ENCODE measurements around the gene TBC1D21. TPM values are rescaled to one million over a fixed set of nuclear protein-coding genes. Genes with fewer than 3 reads are reported as not detected.

Gene TBC1D21
- total RNA-seq, 1 experiment from 2014 or later = not detected

DNA sequence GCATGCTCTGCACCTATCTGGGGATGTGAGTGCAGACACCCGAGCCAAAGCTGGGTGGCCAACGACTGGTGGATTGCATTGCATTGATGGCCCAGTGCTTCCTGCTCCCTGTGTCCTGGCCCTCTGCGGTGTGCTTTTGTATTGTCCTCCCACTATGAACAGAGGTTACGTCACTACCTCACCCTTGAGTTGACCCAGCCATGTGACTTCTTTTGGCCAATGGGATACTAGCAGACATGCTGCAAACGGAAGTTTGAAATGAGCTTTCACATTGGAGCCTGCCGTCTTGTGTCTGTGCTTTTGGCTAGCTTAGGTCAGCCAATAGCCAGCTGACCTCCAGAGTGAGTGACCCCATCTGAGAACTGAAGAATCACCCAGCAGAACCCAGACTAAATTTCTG lies 15.3 kb upstream of the TBC1D21 start:
- CTCF ChIA-PET = no interaction called here
- H3K27ac Mint-ChIP-seq (ENCODE audit: low read depth, unreplicated experiment) = no peak overlapping the region
- BruUV-seq (replicated peaks) = no TSS peak
- intact Hi-C loops (cut with micrococcal nuclease) = no loop called here
- H3K27me3 Mint-ChIP-seq (ENCODE audit: insufficient read depth, unreplicated experiment) = peaks cover 65% of the 10 kb centered on the region
- no peak for DNase-seq (ENCODE audit: unreplicated experiment)
- no peak overlapping the region for H3K4me3 Mint-ChIP-seq (ENCODE audit: unreplicated experiment)
- no peaks in the 10 kb centered on the region for H3K9me3 Mint-ChIP-seq (ENCODE audit: unreplicated experiment)
- POLR2A ChIA-PET = no interaction called here
- H3K36me3 Mint-ChIP-seq (ENCODE audit: insufficient read depth, unreplicated experiment) = no peaks in the 10 kb centered on the region
- no peaks in the 10 kb centered on the region for H3K4me1 Mint-ChIP-seq (ENCODE audit: insufficient read depth, unreplicated experiment)
- TF ChIP-seq, protein P1, sequence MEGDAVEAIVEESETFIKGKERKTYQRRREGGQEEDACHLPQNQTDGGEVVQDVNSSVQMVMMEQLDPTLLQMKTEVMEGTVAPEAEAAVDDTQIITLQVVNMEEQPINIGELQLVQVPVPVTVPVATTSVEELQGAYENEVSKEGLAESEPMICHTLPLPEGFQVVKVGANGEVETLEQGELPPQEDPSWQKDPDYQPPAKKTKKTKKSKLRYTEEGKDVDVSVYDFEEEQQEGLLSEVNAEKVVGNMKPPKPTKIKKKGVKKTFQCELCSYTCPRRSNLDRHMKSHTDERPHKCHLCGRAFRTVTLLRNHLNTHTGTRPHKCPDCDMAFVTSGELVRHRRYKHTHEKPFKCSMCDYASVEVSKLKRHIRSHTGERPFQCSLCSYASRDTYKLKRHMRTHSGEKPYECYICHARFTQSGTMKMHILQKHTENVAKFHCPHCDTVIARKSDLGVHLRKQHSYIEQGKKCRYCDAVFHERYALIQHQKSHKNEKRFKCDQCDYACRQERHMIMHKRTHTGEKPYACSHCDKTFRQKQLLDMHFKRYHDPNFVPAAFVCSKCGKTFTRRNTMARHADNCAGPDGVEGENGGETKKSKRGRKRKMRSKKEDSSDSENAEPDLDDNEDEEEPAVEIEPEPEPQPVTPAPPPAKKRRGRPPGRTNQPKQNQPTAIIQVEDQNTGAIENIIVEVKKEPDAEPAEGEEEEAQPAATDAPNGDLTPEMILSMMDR (IDR thresholded peaks at IDR 0.05; ENCODE audit: unreplicated experiment) = no peak

DNA sequence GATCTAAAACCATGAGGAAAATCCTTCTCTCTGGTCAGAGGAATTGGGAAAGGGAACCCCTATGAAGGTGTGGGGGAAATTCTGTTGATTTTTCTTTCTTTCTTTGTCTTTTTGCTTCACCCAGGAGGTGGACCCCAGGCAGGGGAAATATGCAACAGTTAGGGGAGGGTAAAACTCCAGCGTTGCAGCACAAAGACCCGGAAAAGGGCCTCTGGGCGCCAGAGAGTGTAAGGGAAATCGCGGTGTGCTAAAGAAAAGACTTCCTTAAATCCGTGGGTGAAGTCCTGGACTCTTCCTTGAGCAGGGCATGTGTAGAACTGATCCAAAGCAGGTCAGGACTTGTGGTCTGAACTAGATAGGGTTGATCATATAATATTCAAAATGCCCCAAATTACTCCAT lies 11.1 kb upstream of the TBC1D21 start:
- intact Hi-C loops (cut with micrococcal nuclease) = no loop called here
- H3K27ac Mint-ChIP-seq (ENCODE audit: low read depth, unreplicated experiment) = no peak overlapping the region
- peaks cover 67% of the 10 kb centered on the region for H3K27me3 Mint-ChIP-seq (ENCODE audit: insufficient read depth, unreplicated experiment)
- no peak for DNase-seq (ENCODE audit: unreplicated experiment)
- POLR2A ChIA-PET = no interaction called here
- H3K36me3 Mint-ChIP-seq (ENCODE audit: insufficient read depth, unreplicated experiment) = no peaks in the 10 kb centered on the region
- no peaks in the 10 kb centered on the region for H3K4me1 Mint-ChIP-seq (ENCODE audit: insufficient read depth, unreplicated experiment)
- H3K4me3 Mint-ChIP-seq (ENCODE audit: unreplicated experiment) = no peak overlapping the region
- CTCF ChIA-PET = no interaction called here
- BruUV-seq (replicated peaks) = no TSS peak
- TF ChIP-seq, protein P1 (IDR thresholded peaks at IDR 0.05; ENCODE audit: unreplicated experiment) = no peak
- H3K9me3 Mint-ChIP-seq (ENCODE audit: unreplicated experiment) = peaks cover 8% of the 10 kb centered on the region

DNA sequence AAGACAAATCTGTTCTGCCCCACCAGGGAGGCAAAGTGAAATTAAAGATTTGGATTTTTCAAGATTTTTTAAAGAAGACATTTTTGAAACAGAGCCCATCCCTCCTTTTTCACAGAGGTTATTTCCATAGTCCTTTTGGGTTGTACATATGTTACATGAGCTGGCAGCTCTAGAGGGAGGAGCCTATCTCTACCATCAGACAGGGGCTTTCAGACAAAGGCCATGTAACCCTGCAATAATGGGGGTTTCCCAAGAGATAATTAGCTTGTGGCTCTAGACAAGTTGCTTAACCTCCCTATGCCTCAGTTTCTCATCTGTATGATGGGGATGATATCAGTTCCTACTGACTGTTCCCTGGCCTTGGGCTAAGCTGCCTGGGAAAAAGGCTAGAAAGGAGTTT lies 8.0 kb upstream of the TBC1D21 start:
- Mint-ChIP-seq H3K4me3 (ENCODE audit: unreplicated experiment) (no peak overlapping the region), H3K9me3 (ENCODE audit: unreplicated experiment) (peaks cover 8% of the 10 kb centered on the region), H3K4me1 (ENCODE audit: insufficient read depth, unreplicated experiment) (no peaks in the 10 kb centered on the region), H3K27me3 (ENCODE audit: insufficient read depth, unreplicated experiment) (peaks cover 88% of the 10 kb centered on the region), H3K27ac (ENCODE audit: low read depth, unreplicated experiment) (no peak overlapping the region), H3K36me3 (ENCODE audit: insufficient read depth, unreplicated experiment) (no peaks in the 10 kb centered on the region)
- no peak for DNase-seq (ENCODE audit: unreplicated experiment)
- TF ChIP-seq, protein P1 (IDR thresholded peaks at IDR 0.05; ENCODE audit: unreplicated experiment) = no peak
- intact Hi-C loops (cut with micrococcal nuclease) = no loop called here
- ChIA-PET CTCF (interaction anchor here (1.7 kb wide), 1 partner anchor 9 kb away, joined by 7 read pairs; the partner anchor contains the start of gene TBC1D21), POLR2A (no interaction called here)
- BruUV-seq (replicated peaks) = no TSS peak

DNA sequence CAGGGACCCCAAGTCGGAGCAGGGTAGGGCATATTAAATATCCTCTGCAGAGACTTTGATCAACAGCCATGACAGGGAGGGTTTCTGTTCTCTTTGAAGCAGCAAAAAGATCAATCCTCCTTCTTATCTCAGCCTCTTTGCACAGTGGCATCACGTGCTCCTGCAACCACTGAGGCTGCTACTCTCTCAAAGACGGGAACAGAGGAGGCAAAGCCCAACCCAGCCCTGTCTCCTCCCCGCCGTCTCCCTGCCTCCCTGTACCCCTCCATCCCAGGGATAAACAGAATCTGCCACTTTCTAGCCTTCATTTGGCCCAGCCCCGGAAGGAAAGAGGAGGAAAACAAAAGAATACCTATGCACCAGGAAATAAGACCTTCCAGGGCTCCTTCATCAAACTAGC lies 7.5 kb upstream of the TBC1D21 start:
- POLR2A ChIA-PET = no interaction called here
- H3K27me3 Mint-ChIP-seq (ENCODE audit: insufficient read depth, unreplicated experiment) = peaks cover 93% of the 10 kb centered on the region
- DNase-seq (ENCODE audit: unreplicated experiment) = no peak
- peaks cover 8% of the 10 kb centered on the region for H3K9me3 Mint-ChIP-seq (ENCODE audit: unreplicated experiment)
- CTCF ChIA-PET = interaction anchor here (1.7 kb wide), 1 partner anchor 8 kb away, joined by 7 read pairs; the partner anchor contains the start of gene TBC1D21
- intact Hi-C loops (cut with micrococcal nuclease) = no loop called here
- no peak overlapping the region for H3K27ac Mint-ChIP-seq (ENCODE audit: low read depth, unreplicated experiment)
- H3K4me3 Mint-ChIP-seq (ENCODE audit: unreplicated experiment) = no peak overlapping the region
- BruUV-seq (replicated peaks) = no TSS peak
- TF ChIP-seq, protein P1 (IDR thresholded peaks at IDR 0.05; ENCODE audit: unreplicated experiment) = no peak
- H3K36me3 Mint-ChIP-seq (ENCODE audit: insufficient read depth, unreplicated experiment) = no peaks in the 10 kb centered on the region
- no peaks in the 10 kb centered on the region for H3K4me1 Mint-ChIP-seq (ENCODE audit: insufficient read depth, unreplicated experiment)
